ENCODE measurements around the gene CDH23.

- no peak for TF ChIP-seq EZH2 (IDR thresholded peaks at IDR 0.05; ENCODE audit: insufficient read depth, poor library complexity, severe bottlenecking)
- TF ChIP-seq EZH2phosphoT487 (IDR thresholded peaks at IDR 0.05; ENCODE audit: insufficient read depth, low read depth), result no peak
Measured at GRCh38 chr10:71448146-71448545, 51.4 kb downstream of the CDH23 start.

All from GM23248 (cell line).